SK-N-SH (cell line): ENCODE data around the gene WASL.

Experiments
- JUND ChIP-seq: IDR thresholded peaks from 2 replicates; pipeline ENCODE4 v1.4.0; 2012
- POLR2AphosphoS5 ChIP-seq: IDR thresholded peaks from 2 replicates; pipeline ENCODE4 v1.6.1; 2012; ENCODE audit warnings: low read depth, low read length
- TF ChIP-seq, protein P1 (sequence below): IDR thresholded peaks from 2 replicates; pipeline ENCODE4 v1.4.0; 2012; ENCODE audit warnings: low read depth
- TF ChIP-seq, protein P2 (sequence below): IDR thresholded peaks from 2 replicates; pipeline ENCODE4 v1.4.0; 2012; ENCODE audit warnings: low read depth, borderline replicate concordance
- TF ChIP-seq, protein P3 (sequence below): fragments of 200-600 bp; sonication (generic); IDR thresholded peaks from 2 replicates; pipeline ENCODE4 v1.6.1; 2017; ENCODE audit warnings: antibody characterized with exemption, mild to moderate bottlenecking, moderate library complexity

DNA sequence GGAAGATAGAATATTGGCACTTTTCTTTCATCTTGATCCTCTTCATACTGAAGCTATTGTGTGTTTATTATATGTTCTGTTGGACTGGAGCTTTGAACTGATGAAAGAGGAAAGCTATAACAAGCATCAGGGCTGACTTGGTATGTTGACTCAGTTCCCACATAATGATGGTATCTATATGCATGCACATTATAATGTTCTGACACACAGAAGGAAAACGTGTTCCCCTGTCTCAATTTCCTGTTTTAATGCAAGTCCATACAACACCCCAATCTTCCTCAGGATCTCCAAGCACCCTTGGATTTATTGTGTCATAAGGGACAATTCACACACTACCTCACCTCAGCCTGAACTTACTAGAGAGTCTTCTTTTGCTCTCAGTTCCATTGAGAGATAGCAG, 8.3 kb upstream of the WASL start:
- TF ChIP-seq, protein P1, sequence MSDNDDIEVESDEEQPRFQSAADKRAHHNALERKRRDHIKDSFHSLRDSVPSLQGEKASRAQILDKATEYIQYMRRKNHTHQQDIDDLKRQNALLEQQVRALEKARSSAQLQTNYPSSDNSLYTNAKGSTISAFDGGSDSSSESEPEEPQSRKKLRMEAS: no peak
- TF ChIP-seq, protein P2, sequence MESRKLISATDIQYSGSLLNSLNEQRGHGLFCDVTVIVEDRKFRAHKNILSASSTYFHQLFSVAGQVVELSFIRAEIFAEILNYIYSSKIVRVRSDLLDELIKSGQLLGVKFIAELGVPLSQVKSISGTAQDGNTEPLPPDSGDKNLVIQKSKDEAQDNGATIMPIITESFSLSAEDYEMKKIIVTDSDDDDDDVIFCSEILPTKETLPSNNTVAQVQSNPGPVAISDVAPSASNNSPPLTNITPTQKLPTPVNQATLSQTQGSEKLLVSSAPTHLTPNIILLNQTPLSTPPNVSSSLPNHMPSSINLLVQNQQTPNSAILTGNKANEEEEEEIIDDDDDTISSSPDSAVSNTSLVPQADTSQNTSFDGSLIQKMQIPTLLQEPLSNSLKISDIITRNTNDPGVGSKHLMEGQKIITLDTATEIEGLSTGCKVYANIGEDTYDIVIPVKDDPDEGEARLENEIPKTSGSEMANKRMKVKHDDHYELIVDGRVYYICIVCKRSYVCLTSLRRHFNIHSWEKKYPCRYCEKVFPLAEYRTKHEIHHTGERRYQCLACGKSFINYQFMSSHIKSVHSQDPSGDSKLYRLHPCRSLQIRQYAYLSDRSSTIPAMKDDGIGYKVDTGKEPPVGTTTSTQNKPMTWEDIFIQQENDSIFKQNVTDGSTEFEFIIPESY: no peak
- TF ChIP-seq, protein P3, sequence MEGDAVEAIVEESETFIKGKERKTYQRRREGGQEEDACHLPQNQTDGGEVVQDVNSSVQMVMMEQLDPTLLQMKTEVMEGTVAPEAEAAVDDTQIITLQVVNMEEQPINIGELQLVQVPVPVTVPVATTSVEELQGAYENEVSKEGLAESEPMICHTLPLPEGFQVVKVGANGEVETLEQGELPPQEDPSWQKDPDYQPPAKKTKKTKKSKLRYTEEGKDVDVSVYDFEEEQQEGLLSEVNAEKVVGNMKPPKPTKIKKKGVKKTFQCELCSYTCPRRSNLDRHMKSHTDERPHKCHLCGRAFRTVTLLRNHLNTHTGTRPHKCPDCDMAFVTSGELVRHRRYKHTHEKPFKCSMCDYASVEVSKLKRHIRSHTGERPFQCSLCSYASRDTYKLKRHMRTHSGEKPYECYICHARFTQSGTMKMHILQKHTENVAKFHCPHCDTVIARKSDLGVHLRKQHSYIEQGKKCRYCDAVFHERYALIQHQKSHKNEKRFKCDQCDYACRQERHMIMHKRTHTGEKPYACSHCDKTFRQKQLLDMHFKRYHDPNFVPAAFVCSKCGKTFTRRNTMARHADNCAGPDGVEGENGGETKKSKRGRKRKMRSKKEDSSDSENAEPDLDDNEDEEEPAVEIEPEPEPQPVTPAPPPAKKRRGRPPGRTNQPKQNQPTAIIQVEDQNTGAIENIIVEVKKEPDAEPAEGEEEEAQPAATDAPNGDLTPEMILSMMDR: no peak
- TF ChIP-seq JUND (no peak), POLR2AphosphoS5 (no peak)
